ENCODE measurements around the gene HNRNPC.
"Not testable (repeated sequence)": the region's sequence is repeated elsewhere in the genome, so short reads cannot be mapped to it uniquely, and the experiment has no call there.

HNRNPC gene

DNA sequence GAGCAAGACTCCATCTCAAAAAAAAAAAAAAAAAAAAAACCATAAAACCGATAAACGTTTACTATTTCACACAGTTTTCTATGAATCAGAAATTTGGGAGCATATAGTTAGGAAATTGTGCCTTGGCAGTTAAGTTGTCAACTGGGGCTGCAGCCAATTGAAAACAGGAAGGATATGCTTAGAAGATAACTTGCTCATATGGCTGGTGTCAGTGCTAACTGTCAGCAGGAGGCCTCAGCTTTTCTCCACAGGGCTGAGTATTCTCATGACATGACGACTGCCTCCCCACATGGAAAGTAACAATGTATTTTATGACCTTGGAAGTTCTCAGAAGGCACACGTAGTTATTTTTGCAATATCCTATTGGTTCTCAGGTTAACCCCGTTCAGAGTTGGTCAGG lies 83.8 kb downstream of the HNRNPC start:
- no peak for DNase-seq

DNA sequence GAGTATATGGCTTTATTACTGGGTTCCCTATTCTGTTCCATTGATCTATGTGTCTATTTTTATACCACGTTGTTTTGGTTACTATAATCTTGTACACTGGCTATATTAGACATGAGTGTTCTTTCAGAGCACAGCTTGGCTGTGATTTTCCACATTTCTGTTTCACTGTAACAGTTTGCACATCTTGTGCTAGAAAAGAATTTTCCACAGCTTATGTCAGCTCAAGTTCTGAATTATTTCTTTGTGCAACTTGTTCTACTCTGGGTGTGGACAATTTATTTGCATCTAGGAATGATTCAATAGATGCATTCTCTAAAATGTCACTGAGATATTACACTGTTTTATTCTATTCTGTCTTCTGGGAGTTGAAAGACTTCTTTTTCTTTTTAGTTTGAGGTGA lies 85.0 kb downstream of the HNRNPC start:
- DNase-seq = no peak

- DNase-seq = no peak
These were observed 87.1 kb downstream of the HNRNPC start for GRCh38 chr14:21182166-21182565.

DNA sequence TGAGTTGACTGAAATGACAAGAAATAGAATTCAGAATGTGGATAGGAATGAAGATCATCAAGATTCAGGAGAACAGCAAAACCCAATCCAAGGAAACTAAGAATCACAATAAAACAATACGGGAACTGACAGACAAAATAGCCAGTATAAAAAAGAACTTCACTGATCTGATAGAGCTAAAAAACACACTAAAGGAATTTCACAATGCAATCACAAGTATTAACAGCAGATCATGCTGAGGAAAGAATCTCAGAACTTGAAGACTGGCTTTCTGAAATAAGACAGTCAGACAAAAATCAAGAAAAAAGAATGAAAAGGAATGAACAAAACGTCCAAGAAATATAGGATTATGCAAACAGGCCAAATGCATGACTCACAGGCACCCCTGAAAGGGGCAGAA lies 98.1 kb downstream of the HNRNPC start:
- no peak for DNase-seq

DNA sequence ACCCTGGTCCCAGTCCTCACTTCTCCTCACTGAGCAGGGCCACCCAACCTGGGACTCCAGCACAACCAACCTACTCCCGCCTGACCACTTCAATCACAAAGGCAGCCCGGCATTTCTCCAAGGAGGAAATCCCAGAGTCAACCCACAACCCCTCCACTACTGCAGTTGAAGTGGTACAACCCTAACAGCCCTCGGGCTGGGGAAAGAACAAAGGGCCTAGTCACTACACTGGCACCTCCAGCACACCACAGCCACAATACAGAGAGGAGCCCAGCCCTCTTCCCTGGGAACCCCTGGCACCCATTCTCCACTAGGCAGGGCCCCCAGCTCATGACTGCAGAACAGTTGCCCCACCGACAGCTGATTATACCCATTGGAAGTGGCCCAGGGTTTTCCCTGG lies 99.7 kb downstream of the HNRNPC start:
- DNase-seq = no peak

DNA sequence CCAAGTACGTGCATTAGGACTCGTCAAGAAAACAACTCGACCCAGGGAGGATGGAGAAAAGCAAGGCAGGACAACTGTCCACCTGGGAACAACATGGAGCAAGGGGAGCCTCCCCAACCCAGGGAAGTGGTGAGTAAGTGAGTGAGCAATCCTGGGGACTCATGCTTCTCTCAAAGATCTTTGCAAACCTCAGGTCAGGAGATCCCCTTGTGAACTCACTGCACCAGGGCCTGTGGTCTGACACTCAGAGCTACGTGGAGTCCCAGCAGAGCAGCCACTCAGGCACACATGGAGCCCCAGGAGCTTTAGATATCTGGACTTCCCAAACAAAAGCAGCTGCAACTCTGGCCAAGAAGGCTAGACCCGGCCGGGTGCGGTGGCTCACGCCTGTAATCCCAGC lies 101.2 kb downstream of the HNRNPC start:
- no peak for DNase-seq

GRCh38 chr14:21165670-21166069 lies 103.6 kb downstream of the HNRNPC start:
- DNase-seq = not testable (repeated sequence)

DNA sequence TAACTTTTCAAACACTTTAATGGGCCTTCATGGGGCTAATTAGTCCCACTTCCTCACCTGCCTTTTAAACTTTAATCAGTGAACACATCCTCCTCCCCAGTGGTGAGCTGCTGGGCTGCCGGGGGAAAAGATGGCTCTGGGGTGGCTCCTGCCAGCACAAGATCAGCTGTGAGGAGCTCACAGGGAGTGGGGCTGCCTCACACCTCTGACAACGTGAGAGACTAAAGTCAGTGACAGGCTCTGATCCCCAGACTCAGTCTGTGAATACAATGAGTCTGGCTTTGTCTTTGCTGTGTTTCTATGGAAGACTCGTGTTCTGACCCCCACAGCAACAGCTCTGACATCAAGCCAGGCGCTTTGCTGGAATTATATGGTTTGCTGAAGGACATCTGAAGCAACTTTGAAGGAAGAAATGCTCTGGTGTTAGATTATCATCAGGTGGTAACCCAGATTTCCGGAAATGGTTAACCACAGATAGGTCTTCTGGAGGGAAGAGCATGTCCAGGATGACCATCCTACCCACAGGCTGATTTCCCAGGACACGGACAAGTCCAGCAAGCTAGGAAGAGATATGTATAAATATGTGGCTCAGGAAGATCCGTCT lies 104.1 kb downstream of the HNRNPC start:
- DNase-seq = not testable (repeated sequence)

DNA sequence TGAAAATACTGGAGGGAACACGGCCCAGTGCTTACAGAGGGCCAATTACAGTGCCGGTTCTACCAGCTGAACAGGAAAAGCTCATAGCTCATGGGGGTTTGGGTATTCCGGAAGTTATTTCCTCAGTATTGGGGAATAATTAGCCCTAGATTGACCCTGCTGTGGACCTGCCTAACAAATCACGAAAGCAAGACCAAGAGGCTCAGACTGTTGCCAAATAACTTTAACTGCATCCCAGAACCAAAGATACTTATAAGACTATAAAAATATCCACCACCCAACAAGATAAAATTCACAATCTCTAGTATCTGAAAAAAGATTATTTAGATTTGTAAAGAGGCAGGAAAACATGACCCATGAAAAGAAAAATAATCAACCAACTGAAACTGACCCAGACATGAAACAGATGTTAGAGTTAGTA lies 105.4 kb downstream of the HNRNPC start:
- no peak for DNase-seq

- no peak for DNase-seq
These were observed 107.2 kb downstream of the HNRNPC start for GRCh38 chr14:21162081-21162480.

- DNase-seq = no peak
These were observed 109.1 kb downstream of the HNRNPC start for GRCh38 chr14:21160061-21160610.
